ENCODE results near the gene PPM1L. TPM values are rescaled to one million over a fixed set of nuclear protein-coding genes. Genes with fewer than 3 reads are reported as not detected.
"Not testable (repeated sequence)": the region's sequence is repeated elsewhere in the genome, so short reads cannot be mapped to it uniquely, and the experiment has no call there.

The PPM1L gene
- total RNA-seq, 1 donor from 2014 or later = 79.5 TPM

GRCh38 chr3:160983900-160984299, 227.9 kb downstream of the PPM1L start:
- not testable (repeated sequence) for DNase-seq (ENCODE audit: low spot score)

- no peak for DNase-seq (ENCODE audit: low spot score)
Observed at GRCh38 chr3:160986069-160986468, 230.0 kb downstream of the PPM1L start.

- no peak for DNase-seq (ENCODE audit: low spot score)
Observed at GRCh38 chr3:160987982-160988964, 232.2 kb downstream of the PPM1L start.

- no peak for DNase-seq (ENCODE audit: low spot score)
Observed at GRCh38 chr3:160990446-160990845, 234.4 kb downstream of the PPM1L start.

DNA sequence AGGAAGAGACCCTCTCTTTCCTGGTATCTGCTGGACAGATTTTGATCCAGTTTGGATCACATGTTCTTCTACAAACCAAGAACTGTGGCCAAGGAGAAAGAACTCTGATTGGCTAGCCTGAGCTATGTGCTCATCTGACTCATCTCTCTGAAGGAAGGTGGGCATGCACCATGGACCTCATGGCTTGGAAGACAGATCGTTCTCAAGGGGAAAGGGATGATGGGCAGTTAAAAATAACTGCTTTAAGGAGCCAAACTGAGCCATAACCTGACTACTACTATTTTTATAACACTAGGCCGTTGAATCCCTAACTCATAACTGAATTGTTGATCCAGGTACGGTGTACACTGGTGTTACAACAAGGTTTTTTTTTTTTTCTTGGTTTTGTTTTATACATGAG, 236.7 kb downstream of the PPM1L start:
- DNase-seq (ENCODE audit: low spot score) = no peak

GRCh38 chr3:160996811-160997210, 240.8 kb downstream of the PPM1L start:
- DNase-seq (ENCODE audit: low spot score) = no peak

DNA sequence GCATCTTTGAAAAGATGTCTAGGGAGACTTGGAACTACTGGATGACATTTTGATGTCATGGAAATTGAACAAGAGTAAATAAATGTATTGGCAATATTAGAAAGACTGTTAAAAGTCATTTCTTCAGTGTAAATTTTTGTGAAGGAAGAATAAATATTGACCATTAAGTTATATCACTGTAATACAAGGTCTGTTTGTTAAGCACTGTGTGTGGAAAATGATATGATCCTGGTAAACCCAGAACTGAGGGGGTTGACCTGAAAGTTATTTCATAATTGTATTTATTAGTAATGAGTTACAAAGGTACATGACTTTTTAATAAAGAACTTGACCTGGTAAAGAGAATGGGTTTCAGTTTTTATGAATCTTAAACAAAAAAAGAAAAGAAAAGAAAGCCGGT, 242.6 kb downstream of the PPM1L start:
- no peak for DNase-seq (ENCODE audit: low spot score)

GRCh38 chr3:160999274-160999673, 243.2 kb downstream of the PPM1L start:
- no peak for DNase-seq (ENCODE audit: low spot score)

- DNase-seq (ENCODE audit: low spot score) = no peak
Observed at GRCh38 chr3:161008086-161008485, 252.1 kb downstream of the PPM1L start.

DNA sequence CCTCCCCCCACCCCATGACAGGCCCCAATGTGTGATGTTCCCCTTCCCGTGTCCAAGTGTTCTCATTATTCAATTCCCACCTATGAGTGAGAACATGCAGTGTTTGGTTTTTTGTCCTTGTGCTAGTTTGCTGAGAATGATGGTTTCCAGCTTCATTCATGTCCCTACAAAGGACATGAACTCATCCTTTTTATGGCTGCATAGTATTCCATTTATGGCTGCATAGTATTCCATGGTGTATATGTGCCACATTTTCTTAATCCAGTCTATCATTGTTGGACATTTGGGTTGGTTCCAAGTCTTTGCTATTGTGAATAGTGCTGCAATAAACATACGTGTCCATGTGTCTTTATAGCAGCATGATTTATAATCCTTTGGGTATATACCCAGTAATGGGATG, 254.1 kb downstream of the PPM1L start:
- not testable (repeated sequence) for DNase-seq (ENCODE audit: low spot score)

DNA sequence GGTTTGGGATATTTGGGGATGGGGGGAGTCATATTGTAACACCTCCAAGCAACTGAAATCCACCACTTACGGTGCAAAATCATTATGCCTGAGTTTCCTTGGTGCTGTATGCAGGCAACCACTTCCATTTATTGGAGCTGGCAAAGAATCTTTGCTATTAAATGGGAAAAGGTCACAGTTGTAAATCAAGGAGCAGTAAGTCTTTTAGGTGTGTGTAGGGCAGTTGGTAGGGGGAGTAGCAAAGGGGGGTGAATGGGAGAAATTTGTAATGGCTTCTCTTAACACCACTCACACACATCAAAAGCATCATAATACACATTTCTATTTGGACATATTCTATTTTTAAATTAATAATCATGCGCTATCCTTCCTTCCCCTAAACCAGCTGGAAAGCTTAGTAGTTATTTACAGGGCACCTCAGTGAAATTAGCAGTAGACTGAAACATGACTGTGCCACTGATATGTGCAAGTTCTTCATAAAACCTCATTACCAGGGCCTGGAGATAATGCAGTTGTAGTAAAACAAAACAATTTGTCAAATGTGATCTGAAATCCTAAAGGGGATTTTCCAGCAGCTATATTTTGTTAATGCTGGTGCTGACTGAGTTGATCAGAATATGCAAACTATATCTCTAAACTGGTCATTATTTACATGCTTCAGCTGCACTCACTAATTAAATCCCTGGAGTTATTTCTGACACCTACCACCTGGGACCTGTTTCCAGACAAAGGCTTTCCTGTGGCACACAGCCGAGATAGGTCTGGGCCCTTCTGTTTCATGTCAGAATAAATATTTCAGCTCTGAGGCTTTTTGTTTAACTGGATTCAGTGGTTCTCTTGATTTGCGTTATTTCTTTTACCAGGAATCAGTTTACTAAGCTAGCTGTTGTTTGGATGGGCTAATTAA, 259.1 kb downstream of the PPM1L start:
- DNase-seq (ENCODE audit: low spot score) = no peak

- no peak for DNase-seq (ENCODE audit: low spot score)
Observed at GRCh38 chr3:161016417-161017313, 260.6 kb downstream of the PPM1L start.

GRCh38 chr3:161017971-161018370, 261.9 kb downstream of the PPM1L start:
- DNase-seq (ENCODE audit: low spot score) = no peak

DNA sequence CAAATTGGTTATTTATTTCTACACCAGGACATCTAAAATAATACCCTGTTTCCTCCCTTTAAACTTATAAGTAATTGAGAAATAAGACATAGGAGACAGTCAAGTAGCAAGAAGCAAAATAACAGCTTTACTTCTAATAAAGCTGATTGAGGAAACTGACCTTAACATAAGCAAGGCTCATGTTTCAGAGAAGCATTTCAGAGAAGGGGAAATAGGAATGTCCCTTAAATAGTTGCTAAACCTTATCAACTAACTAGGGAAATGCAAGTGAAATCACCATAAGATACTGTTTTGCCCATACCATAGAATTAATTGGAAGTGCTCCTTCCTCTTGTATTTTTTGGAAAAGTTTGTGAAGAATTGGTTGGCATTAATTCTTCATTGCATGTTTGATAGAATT, 264.2 kb downstream of the PPM1L start:
- no peak for DNase-seq (ENCODE audit: low spot score)

DNA sequence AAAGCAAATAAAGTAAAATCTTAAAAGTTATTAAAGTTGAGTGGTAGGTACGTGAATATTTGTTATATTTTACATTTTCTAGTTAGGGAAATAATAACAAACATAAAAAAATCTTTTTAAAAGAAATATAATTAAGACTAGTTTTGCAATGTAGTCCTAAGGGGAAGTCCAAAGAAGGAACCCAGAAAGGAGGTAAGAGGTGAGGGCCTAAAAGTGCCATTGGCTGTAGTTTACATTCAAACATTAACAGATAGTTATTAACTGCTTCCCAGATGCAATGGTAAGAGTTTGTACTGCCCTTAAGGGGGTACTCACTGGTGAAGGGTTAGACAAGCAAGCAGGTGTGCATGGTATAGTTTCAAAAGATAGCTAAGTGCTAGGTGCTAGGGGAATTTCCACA, 269.9 kb downstream of the PPM1L start:
- DNase-seq (ENCODE audit: low spot score) = no peak

- DNase-seq (ENCODE audit: low spot score) = no peak
Observed at GRCh38 chr3:161026612-161027510, 270.8 kb downstream of the PPM1L start.

DNA sequence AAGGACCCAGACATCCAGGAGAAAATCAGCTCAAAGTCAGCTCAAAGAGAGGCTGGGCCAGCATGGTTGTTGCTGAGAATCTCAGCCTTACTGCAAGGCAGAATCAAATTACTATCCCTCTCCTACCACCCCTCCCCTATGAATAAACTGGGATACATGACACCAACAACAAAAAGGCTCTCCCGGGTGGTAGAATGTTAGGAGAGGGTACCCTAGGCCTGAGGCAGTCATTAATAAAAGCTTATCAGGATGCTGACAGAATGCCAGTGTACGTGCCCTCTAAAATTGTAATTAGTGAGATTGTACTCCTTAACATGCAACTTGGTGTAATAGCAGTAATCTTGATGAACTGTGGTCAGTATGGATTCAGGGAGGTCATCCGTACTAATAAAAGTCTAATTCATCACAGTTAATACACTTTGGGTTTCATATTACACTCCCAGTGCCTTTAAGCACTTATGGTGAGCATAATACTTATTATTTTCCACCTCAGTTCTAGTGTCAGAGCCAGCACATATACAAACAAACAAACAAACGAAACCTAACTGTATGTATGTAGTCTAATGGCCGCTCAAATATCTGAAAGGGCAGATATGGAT, 272.6 kb downstream of the PPM1L start:
- DNase-seq (ENCODE audit: low spot score) = no peak

GRCh38 chr3:161031134-161031533, 275.1 kb downstream of the PPM1L start:
- DNase-seq (ENCODE audit: low spot score) = no peak

- not testable (repeated sequence) for DNase-seq (ENCODE audit: low spot score)
Observed at GRCh38 chr3:161034913-161035550, 279.0 kb downstream of the PPM1L start.

Measured in mucosa of gallbladder (tissue), 1 donor.